GM21717 (cell line): ENCODE measurements around the gene SLC2A10.

Experiments used
- ATAC-seq: cut with Tn5 transposase; IDR thresholded peaks from one replicate; pipeline ENCODE4 v1.9.1; 2021; ENCODE audit warnings: mild to moderate bottlenecking, moderate library complexity; ENCODE audit not compliant: unreplicated experiment

Gene SLC2A10

DNA sequence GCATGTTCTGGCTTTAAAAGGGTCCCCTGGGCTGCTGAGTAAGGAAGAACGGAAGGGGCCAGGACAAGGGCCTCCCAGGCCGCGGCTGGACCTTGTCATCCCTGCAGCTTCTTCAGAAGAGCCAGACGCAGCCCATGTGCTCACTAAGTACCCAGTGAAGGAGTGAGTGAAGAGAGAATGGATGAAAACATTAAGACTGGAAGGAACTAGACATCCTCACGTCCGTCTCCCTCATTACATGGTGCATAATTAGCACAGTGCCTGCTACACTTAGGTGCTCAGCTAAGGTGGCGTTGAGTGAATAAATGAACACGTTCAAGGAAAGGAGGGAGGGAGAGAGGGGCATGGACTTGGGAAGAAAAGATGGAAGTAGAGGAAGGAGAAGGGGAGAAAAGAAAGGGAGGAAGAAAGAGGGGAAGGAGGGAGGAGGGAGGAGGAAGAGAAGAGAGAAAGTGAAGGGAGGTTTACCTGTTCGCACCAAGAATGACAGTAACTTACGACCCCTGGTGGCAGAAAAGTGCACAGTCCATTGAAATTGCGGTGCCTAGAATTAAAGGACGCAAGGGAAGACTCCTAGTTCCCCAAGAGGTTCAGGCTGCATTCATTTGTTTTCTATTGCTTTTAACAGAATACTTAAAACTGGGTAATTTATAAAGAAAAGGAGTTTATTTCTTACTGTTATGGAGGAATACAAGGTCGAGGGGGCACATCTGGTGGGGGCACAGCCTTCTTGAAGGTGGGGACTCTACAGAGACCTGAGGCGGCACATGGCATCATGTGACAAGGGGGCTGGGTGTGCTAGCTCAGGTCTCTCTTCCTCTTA lies 28.2 kb upstream of the SLC2A10 start:
- ATAC-seq, result no peak

DNA sequence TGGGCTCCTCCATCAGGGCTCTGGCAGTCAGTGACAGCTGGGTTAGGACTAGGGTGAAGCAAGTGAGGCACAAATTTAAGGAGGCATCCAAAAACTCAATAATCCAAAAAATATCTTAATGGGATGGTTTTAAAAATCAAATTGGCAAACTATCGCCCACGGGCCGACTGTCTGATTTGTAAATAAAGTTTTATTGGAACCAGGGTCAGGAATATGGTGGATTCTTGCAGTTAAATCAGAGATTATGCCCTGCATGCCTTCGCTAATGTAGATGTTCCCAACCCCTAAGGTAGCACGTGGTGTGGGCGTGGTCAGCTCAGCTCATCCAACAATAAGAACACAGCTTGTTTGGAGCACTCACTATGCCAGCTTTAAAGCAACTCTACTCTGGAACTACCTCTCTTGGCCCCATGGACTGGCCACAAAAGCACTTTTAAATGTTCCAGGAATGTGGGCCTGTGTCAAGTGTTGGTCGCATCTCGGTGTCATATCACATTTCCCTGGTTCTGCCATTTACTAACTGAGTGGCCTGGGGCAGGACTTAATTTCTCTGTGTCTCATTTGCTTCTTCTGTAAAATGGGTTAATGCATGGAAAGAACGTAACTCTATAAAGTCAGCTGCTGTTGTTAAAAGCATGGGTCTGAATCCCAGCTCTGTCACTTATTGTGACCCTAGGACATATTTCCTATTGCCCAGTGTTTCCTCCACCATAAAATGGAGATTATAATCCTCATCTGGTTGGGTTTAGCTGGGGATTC lies 27.2 kb upstream of the SLC2A10 start:
- no peak for ATAC-seq

DNA sequence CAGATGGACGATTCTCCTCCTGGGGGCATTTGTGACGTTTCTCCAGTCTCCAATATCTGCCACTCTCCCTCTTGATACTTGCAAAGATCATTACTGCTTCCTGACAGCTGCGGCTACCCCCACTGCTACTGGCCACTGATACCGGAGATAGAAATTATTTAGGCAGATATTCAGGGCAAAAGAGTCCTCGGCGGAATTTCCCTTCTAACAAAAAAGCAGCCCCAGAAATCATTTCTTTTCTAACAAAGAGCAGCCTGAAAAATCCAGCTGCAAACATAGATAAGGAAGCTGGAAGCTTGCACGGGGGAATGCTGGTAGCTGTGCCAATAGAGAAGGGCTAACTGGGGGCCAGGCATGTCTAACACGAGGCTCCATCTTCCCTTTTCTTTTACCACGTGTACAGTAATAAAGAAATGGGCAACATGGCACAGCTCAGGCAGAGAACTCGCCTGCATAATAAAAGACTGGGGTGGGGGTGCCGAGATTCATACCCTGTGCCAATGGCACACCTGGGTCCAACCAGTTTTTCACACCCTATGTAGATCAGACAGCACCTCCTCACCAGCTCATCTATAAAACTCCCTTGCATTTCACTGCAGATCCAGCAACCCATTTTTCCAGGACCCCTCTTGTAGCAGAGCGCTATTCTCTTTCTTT lies 26.3 kb upstream of the SLC2A10 start:
- ATAC-seq, result no peak

DNA sequence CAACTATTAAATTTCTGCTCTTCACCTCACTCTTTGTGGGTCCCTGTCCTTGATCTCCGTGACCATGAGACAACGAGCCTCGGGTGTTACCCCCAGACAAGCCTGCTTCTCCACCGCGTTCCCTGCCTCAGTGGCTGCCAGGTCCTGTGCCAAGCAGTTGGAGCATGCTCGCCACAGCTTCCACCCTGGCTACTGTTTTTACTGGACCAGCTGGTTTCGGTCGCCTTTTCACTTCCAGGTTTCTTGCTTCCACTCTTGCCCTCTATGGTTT lies 25.8 kb upstream of the SLC2A10 start:
- ATAC-seq, result no peak

DNA sequence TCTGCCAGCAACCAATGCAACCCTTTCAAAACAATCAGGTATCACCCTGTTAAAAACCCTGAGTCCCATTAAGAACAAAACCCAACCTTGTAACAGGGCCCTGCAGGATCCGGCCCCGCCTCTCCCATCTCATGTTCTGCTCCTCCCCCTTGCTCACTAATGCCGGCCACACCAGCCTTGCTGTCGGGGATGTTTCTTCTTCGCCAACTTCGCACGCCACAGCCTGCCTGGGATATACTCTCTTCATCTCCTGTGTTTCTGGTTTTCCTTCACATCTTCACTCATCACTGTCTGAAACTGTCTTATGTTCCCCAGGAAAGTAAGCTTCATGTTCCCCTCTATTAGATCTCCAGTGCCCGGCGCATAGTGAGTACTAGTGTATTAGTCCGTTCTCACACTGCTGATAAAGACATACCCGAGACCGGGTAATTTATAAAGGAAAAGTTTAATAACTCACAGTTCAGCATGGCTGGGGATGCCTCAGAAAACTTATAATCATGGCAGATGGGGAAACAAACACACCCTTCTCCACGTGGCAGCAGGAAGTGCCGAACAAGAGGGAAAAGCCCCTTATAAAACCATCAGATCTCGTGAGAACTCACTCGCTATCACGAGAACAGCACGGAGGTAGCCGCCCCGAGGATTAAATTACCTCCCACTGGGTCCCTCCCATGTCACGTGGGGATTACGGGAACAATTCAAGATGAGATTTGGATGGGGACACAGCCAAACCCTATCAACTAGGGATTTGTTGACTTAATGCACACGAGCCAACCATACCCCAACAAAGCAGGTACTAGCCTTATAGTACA lies 25.3 kb upstream of the SLC2A10 start:
- ATAC-seq, result no peak

DNA sequence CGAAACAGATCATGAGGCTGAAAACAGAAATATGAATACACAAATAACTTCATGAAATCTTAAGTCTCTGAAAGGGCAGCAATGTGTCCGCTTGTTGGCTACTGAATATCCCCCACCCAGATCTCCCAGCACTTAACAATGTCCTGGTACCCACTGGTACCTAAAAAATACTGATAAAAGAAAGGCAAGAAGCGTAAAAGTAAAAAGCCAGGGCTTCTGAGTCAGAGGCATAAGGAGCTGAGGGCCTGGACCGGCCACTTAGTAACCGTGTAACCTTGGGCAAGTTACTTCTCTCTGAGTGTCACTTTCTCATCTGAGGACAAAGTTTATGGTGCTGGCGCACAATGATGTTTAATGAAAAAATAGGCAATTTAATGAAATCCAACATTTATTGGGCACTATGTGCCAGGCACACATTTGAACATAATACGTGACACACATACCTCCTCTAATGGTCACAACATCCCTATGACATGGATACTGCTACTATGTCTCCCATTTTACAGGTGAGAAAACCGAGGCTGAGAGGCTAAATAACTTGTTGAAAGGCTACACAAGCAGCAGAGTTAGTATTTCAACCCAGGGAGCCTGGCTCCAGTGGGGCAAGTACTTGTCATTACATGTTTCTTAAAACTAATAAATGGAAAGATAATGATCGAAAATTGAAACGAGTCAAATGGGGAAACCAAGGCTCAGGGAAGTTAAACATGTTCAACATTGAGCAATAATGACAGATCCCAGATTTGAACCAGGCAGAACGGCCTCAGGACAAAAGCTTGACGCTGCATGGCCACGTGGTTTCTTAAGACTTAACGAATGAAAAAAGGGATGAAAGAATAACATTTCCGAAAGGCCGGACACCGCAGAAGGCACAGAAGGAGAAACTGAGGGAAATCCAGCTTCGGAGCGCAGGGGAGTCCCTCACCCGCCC lies 21.0 kb upstream of the SLC2A10 start:
- ATAC-seq, result no peak

DNA sequence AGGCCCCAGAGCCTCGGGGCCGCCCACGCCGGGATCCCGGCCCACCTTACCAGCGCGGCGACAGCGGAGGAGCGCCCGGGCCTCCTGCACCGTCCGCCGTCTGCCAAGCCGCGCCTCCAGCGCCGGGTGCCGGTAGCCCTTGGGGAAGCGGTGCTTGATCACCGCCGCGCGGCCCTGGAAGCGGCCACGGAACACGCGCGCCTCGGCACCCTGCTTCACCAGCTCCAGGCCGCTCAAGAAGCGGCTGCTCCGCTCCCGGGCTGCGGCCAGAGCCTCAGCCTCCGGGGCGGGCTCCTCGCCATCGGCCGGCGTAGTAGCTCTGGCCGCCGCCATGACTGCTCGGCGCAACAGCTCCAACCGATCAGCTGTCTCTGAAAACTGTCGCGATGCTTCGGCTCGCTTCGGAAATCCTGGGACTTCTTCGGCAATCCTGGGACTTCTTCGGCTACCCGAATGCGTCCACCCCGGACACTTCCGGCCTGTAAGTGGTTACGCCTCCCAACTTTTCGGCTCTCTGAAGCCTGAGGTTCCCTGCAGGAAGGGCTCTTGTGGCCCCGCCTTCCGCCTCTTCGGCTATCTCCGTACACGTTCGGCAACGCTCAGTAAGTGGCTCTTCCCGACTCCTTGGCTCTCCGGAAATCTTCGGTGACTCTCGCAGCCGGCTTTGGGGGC lies 20.2 kb upstream of the SLC2A10 start, which contains the start of gene TP53RK:
Gene TP53RK (minus strand): TSS at position 363 of the 672 bp plus-strand sequence. CDS start 30 bp downstream, at position 333.
- peak; percentile 95 for ATAC-seq

DNA sequence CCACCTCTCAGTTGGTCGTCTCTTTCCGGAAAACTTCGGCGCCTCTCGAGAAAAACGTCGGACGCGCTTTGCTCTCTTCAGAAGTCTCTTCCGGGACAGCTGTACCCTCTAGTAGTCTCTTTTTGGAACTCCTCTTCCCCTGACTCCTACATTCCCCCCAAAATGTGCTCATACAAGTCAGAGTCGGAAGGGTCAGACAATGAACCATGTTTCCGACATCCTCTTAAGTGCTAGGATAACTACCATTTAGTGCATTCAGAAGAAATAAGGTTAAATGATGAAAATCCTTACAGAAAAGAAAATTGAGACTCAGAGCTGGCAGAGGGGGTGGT lies 19.7 kb upstream of the SLC2A10 start:
- no peak for ATAC-seq

DNA sequence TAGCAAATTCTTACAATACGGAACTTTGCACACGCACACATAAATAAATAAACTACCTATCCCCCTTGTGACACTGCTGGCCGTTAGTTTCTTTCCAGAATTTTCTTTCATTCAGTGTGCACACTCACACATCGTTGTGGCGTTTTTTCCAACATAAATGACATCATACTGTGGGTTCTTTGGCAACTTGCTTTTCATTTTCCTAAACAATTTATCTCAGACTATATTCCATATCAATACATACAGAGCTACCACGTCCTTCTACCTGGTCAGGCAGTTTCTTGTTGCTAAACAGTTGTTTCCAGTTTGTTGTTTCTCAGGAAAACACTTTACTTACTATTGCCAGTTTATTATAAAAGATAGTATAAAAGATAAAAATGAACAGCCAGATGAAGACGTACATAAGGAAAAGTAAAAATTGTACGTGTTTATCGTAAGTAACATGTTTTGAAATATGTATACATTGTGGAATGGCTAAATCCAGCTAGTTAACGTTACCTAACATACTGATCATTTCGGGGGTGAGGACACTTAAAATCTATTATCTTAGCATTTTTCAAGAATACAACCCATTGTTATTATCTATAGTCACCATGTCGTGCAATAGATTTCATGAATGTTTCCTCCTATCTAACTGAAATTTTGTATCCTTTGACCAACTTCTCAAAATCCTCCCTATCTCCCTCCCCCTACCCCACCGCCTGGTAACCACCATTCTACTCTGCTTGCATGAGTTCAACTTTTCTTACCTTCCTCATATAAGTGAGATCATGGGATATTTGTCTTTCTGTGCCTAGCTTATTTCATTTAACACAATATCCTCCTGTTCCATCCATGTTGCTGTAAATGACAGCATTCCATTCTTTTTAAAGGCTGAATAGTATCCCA lies 19.0 kb upstream of the SLC2A10 start:
- ATAC-seq, result no peak

DNA sequence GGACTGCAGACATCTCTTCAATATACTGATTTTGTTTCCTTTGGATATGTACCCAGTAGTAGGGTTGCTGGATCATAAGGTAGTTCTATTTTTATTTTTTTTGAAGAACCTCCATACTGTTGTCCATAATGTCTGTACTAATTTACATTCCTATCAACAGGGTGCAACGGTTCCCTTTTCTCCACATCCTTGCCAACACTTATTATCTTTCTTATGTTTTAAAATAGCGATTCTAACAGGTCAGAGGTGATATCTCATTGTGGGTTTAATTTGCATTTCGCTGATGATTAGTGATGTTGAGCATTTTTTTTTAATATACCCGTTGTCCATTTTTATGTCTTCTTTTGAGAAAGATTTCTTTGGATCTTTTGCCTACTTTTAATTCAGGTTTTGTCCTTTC lies 18.3 kb upstream of the SLC2A10 start:
- ATAC-seq, result no peak

DNA sequence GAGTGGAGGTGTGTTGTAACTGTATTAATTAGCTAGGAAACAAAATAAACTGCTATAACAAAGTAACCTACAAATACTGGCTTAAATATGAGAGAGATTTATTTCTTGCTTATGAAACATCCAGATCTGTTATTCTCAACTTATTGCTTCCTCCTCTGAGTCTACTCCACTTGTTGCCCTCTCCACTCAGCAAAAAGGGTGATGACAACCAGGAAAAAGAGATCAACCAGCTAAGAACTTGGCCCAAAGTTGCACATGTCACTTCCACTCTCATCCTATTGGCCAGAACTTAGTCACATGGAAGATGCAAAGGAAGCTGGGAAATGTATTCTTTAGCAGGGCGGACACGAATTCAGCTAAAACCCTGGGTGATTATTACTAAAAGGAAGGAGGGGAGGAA lies 15.0 kb upstream of the SLC2A10 start:
- no peak for ATAC-seq

DNA sequence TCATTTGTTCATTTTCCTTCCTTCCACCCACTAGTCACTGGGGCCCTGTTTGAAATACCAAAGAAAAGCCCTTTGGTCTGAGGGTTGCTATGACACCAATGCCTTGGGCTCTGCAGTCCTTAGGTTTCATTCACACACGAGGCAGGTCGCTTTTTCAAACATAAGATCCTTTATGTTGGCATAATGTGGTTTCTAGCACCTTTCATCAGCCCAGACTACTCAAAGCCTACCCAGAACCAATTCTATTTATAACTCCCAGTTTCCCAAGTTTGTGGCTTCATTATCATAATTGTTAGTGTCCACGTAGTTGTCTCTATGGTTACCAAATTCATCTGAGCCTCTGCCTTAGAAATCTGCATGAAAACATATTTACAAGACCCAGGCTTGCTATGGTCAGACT lies 13.6 kb upstream of the SLC2A10 start:
- no peak for ATAC-seq

DNA sequence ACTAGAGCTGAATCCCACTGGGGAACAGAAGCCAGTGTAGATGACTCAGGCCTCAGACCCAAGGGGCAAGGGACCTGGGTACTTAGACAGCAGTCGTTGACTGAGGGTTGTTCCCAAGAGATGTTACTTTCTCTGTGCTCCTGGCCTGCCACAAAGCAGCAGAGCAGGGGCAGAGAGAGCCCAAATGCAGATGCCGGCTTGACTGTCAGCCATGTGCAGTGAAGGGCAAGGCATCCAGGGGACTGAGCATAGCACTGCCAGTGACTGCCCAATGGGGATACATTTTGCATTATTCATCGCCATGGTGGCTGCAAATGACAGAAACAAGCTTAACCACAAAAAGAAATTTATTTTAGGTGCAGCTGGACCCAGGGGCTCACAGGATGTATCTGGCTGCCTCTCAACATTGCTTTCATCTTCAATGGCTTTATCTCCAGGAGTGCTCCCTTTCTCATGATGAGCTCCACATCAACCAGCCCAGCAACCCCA lies 12.6 kb upstream of the SLC2A10 start:
- no peak for ATAC-seq

DNA sequence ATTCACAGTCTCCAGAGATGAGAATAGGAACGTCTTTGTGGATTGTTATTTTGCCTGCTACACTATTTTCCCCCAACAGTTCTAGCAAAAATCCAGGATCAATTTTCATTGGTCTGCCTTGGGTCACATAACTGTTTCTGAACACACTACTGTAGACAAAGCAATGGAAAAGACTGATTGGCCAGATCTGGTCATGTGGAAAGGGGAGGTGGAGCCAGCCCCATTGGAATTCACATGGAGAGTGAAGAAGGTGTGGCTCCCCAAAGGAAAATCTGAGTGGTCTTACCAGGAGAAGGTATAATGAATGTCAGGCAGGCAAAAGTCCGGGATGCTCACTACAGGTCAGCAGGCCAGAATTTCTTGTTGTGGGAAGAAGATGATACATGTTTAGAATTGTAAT lies 10.7 kb upstream of the SLC2A10 start:
- no peak for ATAC-seq

DNA sequence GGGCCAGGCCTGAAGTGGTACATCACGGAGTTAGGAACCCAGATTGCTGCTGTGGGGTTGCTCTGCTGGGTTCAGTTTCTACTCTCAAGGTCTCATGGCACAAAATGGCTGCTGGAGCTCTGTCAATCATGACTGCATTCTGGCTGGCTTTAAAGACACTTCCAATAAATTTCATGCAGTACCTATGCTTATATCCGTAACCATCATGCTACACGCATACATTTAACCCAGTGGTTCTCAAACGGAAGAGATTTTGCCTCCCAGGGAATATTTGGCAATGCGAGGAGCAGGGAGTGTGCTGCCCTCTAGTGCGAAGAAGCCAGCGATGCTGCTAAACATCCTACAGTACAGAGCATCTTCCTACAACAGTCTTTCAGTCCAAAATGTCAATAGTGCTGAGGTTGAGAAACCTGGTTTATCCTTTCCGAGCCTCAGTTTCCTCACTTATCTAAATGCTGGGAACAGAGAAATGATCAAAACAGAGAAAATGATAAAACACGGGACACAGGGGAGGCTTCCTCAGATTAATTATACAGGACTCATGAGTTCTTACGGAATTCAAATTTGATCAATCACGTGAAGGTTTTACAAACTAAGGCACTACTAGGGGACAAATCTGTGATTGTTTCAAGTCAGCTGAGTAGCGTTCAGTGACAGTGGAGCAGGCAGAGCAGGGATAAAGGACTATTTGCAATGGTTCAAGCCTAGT lies 9.6 kb upstream of the SLC2A10 start:
- ATAC-seq, result no peak

DNA sequence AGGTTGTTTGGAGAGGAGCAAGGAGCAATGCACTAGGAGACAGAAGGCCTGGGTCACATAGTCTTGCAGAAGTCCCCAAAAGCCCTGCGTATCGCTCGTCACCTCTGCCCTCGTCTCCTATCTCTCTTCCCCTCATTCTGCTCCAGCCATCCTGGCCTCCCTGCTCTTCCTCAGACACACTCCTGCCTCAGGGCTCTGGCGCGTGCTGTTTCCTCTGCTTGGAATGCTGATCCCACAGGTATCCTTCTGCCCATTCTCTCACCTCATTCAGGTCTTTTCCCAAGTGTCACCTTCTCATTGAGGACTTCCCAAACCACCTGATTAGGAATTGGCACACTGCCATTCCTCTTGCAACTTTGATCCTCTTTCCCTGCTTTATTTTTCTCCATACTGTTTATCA lies 9.0 kb upstream of the SLC2A10 start:
- no peak for ATAC-seq

DNA sequence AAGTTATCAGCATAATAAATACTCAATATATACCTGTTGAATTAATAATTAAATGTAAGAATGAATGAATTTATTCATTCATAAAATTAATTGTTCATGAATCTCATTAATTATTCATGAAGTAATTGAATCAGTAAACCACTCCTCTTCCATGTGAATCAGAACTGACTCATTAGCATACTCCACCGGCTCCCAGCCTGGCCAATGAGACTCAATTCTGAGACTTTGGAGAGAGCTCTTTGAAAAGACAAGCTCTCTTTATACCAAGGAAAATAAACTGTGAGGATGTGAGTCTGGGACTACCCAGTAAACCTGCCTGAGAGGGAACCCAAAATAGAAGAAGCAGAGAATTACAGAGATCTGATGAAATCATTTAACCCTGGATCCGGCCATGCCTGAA lies 8.4 kb upstream of the SLC2A10 start:
- ATAC-seq, result no peak

DNA sequence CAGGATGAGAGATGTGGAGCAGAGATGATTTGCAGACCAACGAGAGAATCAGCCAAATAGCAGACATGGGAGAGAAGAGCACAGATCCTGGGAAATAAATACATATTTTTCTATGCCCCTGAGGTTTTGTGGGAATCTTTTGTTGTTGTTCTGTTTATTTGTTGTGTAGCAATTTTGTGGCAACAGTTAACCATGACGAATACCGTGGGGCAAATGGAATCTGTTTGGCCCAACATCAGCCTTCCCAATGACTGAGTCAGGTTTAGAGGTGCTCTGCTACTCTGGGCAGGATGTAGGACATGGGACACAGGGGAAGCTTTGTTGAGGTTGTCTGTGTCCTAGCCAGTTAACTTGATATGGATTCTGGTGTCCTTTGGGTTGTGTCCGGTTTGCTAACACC lies 7.9 kb upstream of the SLC2A10 start:
- ATAC-seq, result no peak
